Natural killer cell (primary cell): Measurements from ENCODE around the gene LPA. TPM values are rescaled to one million over a fixed set of nuclear protein-coding genes. Genes with fewer than 3 reads are reported as not detected.

Experiments
- ATAC-seq, 3 donors: fragments of 150-1000 bp in 2 of 3; fragments of 200-7000 bp in 1 of 3; cut with Tn5 transposase; 1 replicate in 1 of 3; 2 replicates in 2 of 3; pipeline ENCODE4 v1.10.0; 2021; ENCODE audit warnings: mild to moderate bottlenecking in 2 of 3, moderate library complexity in 2 of 3
- DNase-seq, 2 donors: peaks; one replicate each; pipeline versions ENCODE4 v3.0.0 to v3.0.0-alpha.2; 2013 to 2021; ENCODE audit warnings: mixed read lengths in 1 of 2
- H3K27ac ChIP-seq: one replicate; pipeline ENCODE4 v1.5.1; 2013; ENCODE audit warnings: mild to moderate bottlenecking, low read length
- H3K27me3 ChIP-seq: one replicate; pipeline ENCODE4 v1.6.1; 2013; ENCODE audit warnings: low read length; ENCODE audit not compliant: control insufficient read depth, insufficient read depth
- H3K36me3 ChIP-seq: one replicate; pipeline ENCODE4 v1.6.1; 2013; ENCODE audit warnings: low read length; ENCODE audit not compliant: control insufficient read depth, insufficient read depth
- H3K4me1 ChIP-seq: one replicate; pipeline ENCODE4 v1.6.1; 2013; ENCODE audit warnings: low read length; ENCODE audit not compliant: control insufficient read depth, insufficient read depth
- H3K4me3 ChIP-seq: one replicate; pipeline ENCODE4 v1.5.1; 2013; ENCODE audit warnings: low read length
- H3K9me3 ChIP-seq: one replicate; pipeline ENCODE4 v1.6.1; 2013; ENCODE audit warnings: low read length; ENCODE audit not compliant: control insufficient read depth, insufficient read depth
- H3K27ac Mint-ChIP-seq, 2 donors: one replicate each; pipeline ENCODE4 v1.8.0; 2022; ENCODE audit warnings: mild to moderate bottlenecking in 2 of 2, mixed read lengths in 2 of 2, moderate library complexity in 1 of 2
- H3K27me3 Mint-ChIP-seq, 2 donors: one replicate each; pipeline ENCODE4 v1.8.0; 2022; ENCODE audit warnings: low read depth in 2 of 2, mixed read lengths in 2 of 2
- H3K36me3 Mint-ChIP-seq: one replicate; pipeline ENCODE4 v1.8.0; 2022; ENCODE audit warnings: mixed read lengths
- H3K4me1 Mint-ChIP-seq, 2 donors: one replicate each; pipeline ENCODE4 v1.8.0; 2022; ENCODE audit warnings: mixed read lengths in 2 of 2
- H3K4me3 Mint-ChIP-seq: one replicate; pipeline ENCODE4 v1.8.0; 2022; ENCODE audit warnings: mild to moderate bottlenecking, moderate library complexity, mixed read lengths
- H3K9me3 Mint-ChIP-seq, 2 donors: one replicate each; pipeline ENCODE4 v1.8.0; 2022; ENCODE audit warnings: mixed read lengths in 2 of 2
- CTCF ChIP-seq: fragments of 200-600 bp; IDR thresholded peaks from one replicate; pipeline ENCODE4 v1.8.0; 2022; ENCODE audit warnings: antibody characterized with exemption
- WGBS: methylation state at CpG from one replicate; pipeline ENCODE4 v1.1.7; 2013; ENCODE audit warnings: missing lambda C conversion rate; ENCODE audit not compliant: insufficient coverage; 5-methylcytosine and 5-hydroxymethylcytosine counted together
- intact Hi-C: fragments of 100-400 bp; cut with micrococcal nuclease; formaldehyde crosslinking; loops from one replicate; pipeline ENCODE4 v1.14.2; 2022
- total RNA-seq, 4 donors: library from RNA; stranded (reverse); fragments of 120-200 nt in 1 of 4; gene quantifications; one replicate each; pipeline versions ENCODE4 v1.2.3 to v1.2.4, GENCODE V29; 2013 to 2022

LPA gene
- total RNA-seq, 3 donors from 2014 or later (not counting 1 experiment from before 2014, with no cell fraction given) = not detected

DNA sequence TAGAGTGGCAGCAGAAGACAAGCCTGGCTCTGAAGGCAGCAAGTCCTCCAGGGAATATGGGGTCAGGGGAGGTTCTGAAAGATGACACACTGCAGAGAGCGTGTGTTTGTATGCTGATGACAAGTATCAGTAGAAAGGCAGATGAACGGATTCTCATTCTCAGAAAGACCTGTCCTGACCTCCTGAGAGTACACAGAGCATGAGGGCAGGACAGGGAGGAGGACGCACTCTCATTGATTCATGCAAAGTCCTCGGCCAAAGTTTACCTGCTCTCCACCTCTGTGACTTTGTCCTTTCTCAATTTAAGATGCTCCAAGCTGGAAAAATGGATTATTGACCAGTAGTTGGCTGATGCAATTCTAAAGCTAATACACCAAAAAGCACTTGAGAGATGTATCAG lies 156.7 kb downstream of the LPA start:
- ATAC-seq = no peak
- Histone ChIP-seq H3K9me3 (peaks cover 8% of the 10 kb centered on the region), H3K27me3 (no peaks in the 10 kb centered on the region), H3K27ac (no peak overlapping the region), H3K4me3 (no peak overlapping the region), H3K36me3 (no peaks in the 10 kb centered on the region), H3K4me1 (no peaks in the 10 kb centered on the region)
- intact Hi-C loops = no loop called here
- TF ChIP-seq CTCF = no peak
- WGBS = 94% methylated on average over 4 of the region's 4 CpGs
- H3K27ac Mint-ChIP-seq = no peak overlapping the region
- no peaks in the 10 kb centered on the region for H3K9me3 Mint-ChIP-seq
- H3K27me3 Mint-ChIP-seq = no peaks in the 10 kb centered on the region
- peaks cover 26 to 40% of the 10 kb centered on the region in 2 donors for H3K4me1 Mint-ChIP-seq
- no peak overlapping the region for H3K4me3 Mint-ChIP-seq
- DNase-seq = no peak
- peaks cover 14% of the 10 kb centered on the region for H3K36me3 Mint-ChIP-seq

DNA sequence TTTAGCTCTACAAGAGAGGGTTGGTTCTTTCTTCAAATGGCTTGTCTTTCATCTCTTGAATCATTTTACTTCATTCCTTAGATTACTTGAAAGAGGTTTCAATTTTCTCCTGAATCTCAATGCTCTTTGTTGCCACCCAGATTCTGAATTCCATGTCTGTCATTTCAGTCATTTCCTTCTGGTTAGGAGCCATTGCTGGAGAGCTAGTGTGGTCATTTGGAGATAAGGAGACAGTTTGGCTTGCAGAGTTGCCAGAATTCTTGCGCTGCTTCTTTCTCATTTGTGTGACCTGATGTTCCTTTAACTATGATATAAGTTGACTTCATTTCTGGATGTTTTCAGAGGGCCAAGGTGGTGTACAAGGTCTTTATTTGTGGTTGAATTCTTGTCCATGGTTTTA lies 158.1 kb downstream of the LPA start:
- H3K27ac ChIP-seq = no peak overlapping the region
- Mint-ChIP-seq H3K27me3 (no peaks in the 10 kb centered on the region), H3K4me1 (peaks cover 34 to 45% of the 10 kb centered on the region in 2 donors), H3K36me3 (peaks cover 18% of the 10 kb centered on the region), H3K4me3 (no peak overlapping the region), H3K27ac (no peak overlapping the region), H3K9me3 (no peaks in the 10 kb centered on the region)
- no peaks in the 10 kb centered on the region for H3K4me1 ChIP-seq
- H3K36me3 ChIP-seq = no peaks in the 10 kb centered on the region
- DNase-seq = no peak
- ATAC-seq = no peak
- peaks cover 8% of the 10 kb centered on the region for H3K9me3 ChIP-seq
- intact Hi-C loops = no loop called here
- no peaks in the 10 kb centered on the region for H3K27me3 ChIP-seq
- 100% methylated on average over 1 of the region's 1 CpG for WGBS
- no peak for TF ChIP-seq CTCF
- H3K4me3 ChIP-seq = no peak overlapping the region

- Mint-ChIP-seq H3K27me3 (no peaks in the 10 kb centered on the region), H3K4me3 (no peak overlapping the region), H3K27ac (no peak overlapping the region), H3K9me3 (no peaks in the 10 kb centered on the region), H3K4me1 (peaks cover 14 to 26% of the 10 kb centered on the region in 2 donors), H3K36me3 (peaks cover 68% of the 10 kb centered on the region)
- H3K4me1 ChIP-seq = no peaks in the 10 kb centered on the region
- intact Hi-C loops = no loop called here
- no peak for DNase-seq
- peaks cover 8% of the 10 kb centered on the region for H3K9me3 ChIP-seq
- H3K4me3 ChIP-seq = no peak overlapping the region
- H3K27ac ChIP-seq = no peak overlapping the region
- no peak for ATAC-seq
- no peaks in the 10 kb centered on the region for H3K27me3 ChIP-seq
- TF ChIP-seq CTCF = no peak
- peaks cover 23% of the 10 kb centered on the region for H3K36me3 ChIP-seq
- WGBS = 84% methylated on average over 4 of the region's 4 CpGs
Measured at GRCh38 chr6:160500639-160501038, 163.4 kb downstream of the LPA start.

- Mint-ChIP-seq H3K27ac (peak overlapping the region in 1 of 2 donors; percentile 0), H3K27me3 (no peaks in the 10 kb centered on the region), H3K9me3 (no peaks in the 10 kb centered on the region), H3K4me3 (no peak overlapping the region), H3K4me1 (peaks cover 0 to 10% of the 10 kb centered on the region in 2 donors), H3K36me3 (peaks cover 64% of the 10 kb centered on the region)
- H3K4me3 ChIP-seq = no peak overlapping the region
- no peaks in the 10 kb centered on the region for H3K4me1 ChIP-seq
- ATAC-seq (no peak), DNase-seq (no peak)
- no peak for TF ChIP-seq CTCF
- no peaks in the 10 kb centered on the region for H3K9me3 ChIP-seq
- no peak overlapping the region for H3K27ac ChIP-seq
- 100% methylated on average over 3 of the region's 3 CpGs for WGBS
- peaks cover 32% of the 10 kb centered on the region for H3K36me3 ChIP-seq
- intact Hi-C loops = no loop called here
- no peaks in the 10 kb centered on the region for H3K27me3 ChIP-seq
Measured at GRCh38 chr6:160494576-160494975, 169.5 kb downstream of the LPA start.
